HL-60 (cell line): Measurements from ENCODE around the gene NUMB.

ENCODE experiments used
- GABPA ChIP-seq: IDR thresholded peaks from 2 replicates; pipeline ENCODE4 v1.6.1; 2012; ENCODE audit warnings: low read depth
- POLR2AphosphoS5 ChIP-seq: IDR thresholded peaks from 2 replicates; pipeline ENCODE4 v1.6.1; 2012; ENCODE audit warnings: low read depth
- REST ChIP-seq: IDR thresholded peaks from 2 replicates; pipeline ENCODE4 v1.6.1; 2012; ENCODE audit warnings: low read depth; ENCODE audit not compliant: insufficient replicate concordance
- SPI1 ChIP-seq: IDR thresholded peaks from 2 replicates; pipeline ENCODE4 v1.6.1; 2012; ENCODE audit warnings: low read depth, mild to moderate bottlenecking, borderline replicate concordance
- TF ChIP-seq, protein P1 (sequence below): IDR thresholded peaks from one replicate; pipeline ENCODE4 v1.5.1; 2011; ENCODE audit warnings: low read length, control low read depth, inconsistent platforms; ENCODE audit not compliant: insufficient read depth

- TF ChIP-seq, protein P1, sequence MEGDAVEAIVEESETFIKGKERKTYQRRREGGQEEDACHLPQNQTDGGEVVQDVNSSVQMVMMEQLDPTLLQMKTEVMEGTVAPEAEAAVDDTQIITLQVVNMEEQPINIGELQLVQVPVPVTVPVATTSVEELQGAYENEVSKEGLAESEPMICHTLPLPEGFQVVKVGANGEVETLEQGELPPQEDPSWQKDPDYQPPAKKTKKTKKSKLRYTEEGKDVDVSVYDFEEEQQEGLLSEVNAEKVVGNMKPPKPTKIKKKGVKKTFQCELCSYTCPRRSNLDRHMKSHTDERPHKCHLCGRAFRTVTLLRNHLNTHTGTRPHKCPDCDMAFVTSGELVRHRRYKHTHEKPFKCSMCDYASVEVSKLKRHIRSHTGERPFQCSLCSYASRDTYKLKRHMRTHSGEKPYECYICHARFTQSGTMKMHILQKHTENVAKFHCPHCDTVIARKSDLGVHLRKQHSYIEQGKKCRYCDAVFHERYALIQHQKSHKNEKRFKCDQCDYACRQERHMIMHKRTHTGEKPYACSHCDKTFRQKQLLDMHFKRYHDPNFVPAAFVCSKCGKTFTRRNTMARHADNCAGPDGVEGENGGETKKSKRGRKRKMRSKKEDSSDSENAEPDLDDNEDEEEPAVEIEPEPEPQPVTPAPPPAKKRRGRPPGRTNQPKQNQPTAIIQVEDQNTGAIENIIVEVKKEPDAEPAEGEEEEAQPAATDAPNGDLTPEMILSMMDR: no peak
- TF ChIP-seq REST: no peak
- no peak for TF ChIP-seq POLR2AphosphoS5
- TF ChIP-seq GABPA: no peak
- TF ChIP-seq SPI1: no peak
Measured at GRCh38 chr14:73370561-73370960, 87.8 kb downstream of the NUMB start.
